ENCODE data around the gene IL22RA1.

The IL22RA1 gene

DNA sequence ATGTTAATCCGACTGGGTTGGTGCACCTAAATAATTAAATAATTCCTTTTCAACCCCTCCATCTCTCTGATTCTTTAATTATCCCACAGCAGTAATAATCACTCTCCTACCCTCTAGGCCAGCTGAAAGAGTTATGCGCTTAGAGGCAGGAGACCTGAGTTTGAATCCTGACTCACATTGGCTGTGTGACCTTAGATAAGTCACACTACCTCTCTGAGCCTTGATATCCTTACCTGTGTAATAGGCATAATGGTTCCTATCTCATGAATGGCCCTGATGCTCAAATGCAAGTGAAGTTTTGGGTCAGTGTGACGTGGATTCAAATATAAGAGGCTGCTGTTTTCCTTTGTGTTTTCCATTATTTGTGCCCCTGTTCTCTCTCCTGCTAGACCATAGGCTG lies 39.1 kb downstream of the IL22RA1 start:
- TF ChIP-seq, protein P1, sequence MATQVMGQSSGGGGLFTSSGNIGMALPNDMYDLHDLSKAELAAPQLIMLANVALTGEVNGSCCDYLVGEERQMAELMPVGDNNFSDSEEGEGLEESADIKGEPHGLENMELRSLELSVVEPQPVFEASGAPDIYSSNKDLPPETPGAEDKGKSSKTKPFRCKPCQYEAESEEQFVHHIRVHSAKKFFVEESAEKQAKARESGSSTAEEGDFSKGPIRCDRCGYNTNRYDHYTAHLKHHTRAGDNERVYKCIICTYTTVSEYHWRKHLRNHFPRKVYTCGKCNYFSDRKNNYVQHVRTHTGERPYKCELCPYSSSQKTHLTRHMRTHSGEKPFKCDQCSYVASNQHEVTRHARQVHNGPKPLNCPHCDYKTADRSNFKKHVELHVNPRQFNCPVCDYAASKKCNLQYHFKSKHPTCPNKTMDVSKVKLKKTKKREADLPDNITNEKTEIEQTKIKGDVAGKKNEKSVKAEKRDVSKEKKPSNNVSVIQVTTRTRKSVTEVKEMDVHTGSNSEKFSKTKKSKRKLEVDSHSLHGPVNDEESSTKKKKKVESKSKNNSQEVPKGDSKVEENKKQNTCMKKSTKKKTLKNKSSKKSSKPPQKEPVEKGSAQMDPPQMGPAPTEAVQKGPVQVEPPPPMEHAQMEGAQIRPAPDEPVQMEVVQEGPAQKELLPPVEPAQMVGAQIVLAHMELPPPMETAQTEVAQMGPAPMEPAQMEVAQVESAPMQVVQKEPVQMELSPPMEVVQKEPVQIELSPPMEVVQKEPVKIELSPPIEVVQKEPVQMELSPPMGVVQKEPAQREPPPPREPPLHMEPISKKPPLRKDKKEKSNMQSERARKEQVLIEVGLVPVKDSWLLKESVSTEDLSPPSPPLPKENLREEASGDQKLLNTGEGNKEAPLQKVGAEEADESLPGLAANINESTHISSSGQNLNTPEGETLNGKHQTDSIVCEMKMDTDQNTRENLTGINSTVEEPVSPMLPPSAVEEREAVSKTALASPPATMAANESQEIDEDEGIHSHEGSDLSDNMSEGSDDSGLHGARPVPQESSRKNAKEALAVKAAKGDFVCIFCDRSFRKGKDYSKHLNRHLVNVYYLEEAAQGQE (IDR thresholded peaks at IDR 0.05; ENCODE audit: insufficient read depth in 1 of 2, low read depth in 2 of 2, low read length in 2 of 2), result no peak
- TF ChIP-seq SIN3A (IDR thresholded peaks at IDR 0.05; ENCODE audit: borderline replicate concordance, insufficient read depth, low read length) (no peak), POLR2AphosphoS5 (IDR thresholded peaks at IDR 0.05; ENCODE audit: low read depth, low read length) (no peak), TAF1 (IDR thresholded peaks at IDR 0.05; ENCODE audit: borderline replicate concordance, insufficient read depth, low read length) (no peak), FOXP2 (optimal IDR thresholded peaks at IDR 0.05; ENCODE audit: borderline replicate concordance, extremely low read depth, extremely low read length, insufficient read depth) (no peak)

DNA sequence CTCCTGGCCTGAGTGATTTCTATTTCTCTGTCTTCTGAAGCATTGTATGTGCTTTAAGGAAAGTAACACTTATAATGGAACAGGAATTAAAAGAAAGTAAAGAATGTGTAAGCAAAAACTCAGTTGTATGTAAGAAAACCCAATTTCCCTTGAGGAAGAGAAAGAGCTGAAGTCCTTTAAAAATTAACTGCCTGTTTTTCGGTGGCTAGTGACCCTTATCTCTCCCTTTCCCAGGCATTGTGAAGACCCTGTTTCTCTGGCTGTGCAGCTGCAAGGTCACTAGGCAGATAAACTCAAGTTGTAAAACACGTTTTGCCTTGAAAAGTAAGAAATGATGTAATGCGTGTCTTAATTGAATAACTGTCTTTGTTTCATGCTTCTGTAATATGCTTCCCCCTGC lies 39.5 kb downstream of the IL22RA1 start:
- TF ChIP-seq TAF1 (IDR thresholded peaks at IDR 0.05; ENCODE audit: borderline replicate concordance, insufficient read depth, low read length) (no peak), SIN3A (IDR thresholded peaks at IDR 0.05; ENCODE audit: borderline replicate concordance, insufficient read depth, low read length) (no peak), FOXP2 (optimal IDR thresholded peaks at IDR 0.05; ENCODE audit: borderline replicate concordance, extremely low read depth, extremely low read length, insufficient read depth) (no peak), POLR2AphosphoS5 (IDR thresholded peaks at IDR 0.05; ENCODE audit: low read depth, low read length) (no peak)
- TF ChIP-seq, protein P1 (IDR thresholded peaks at IDR 0.05; ENCODE audit: insufficient read depth in 1 of 2, low read depth in 2 of 2, low read length in 2 of 2), result no peak

GRCh38 chr1:24102961-24103360 lies 40.0 kb downstream of the IL22RA1 start:
- no peak for TF ChIP-seq TAF1 (IDR thresholded peaks at IDR 0.05; ENCODE audit: borderline replicate concordance, insufficient read depth, low read length)
- TF ChIP-seq, protein P1 (IDR thresholded peaks at IDR 0.05; ENCODE audit: insufficient read depth in 1 of 2, low read depth in 2 of 2, low read length in 2 of 2), result no peak
- no peak for TF ChIP-seq POLR2AphosphoS5 (IDR thresholded peaks at IDR 0.05; ENCODE audit: low read depth, low read length)
- no peak for TF ChIP-seq SIN3A (IDR thresholded peaks at IDR 0.05; ENCODE audit: borderline replicate concordance, insufficient read depth, low read length)
- TF ChIP-seq FOXP2 (optimal IDR thresholded peaks at IDR 0.05; ENCODE audit: borderline replicate concordance, extremely low read depth, extremely low read length, insufficient read depth), result no peak

DNA sequence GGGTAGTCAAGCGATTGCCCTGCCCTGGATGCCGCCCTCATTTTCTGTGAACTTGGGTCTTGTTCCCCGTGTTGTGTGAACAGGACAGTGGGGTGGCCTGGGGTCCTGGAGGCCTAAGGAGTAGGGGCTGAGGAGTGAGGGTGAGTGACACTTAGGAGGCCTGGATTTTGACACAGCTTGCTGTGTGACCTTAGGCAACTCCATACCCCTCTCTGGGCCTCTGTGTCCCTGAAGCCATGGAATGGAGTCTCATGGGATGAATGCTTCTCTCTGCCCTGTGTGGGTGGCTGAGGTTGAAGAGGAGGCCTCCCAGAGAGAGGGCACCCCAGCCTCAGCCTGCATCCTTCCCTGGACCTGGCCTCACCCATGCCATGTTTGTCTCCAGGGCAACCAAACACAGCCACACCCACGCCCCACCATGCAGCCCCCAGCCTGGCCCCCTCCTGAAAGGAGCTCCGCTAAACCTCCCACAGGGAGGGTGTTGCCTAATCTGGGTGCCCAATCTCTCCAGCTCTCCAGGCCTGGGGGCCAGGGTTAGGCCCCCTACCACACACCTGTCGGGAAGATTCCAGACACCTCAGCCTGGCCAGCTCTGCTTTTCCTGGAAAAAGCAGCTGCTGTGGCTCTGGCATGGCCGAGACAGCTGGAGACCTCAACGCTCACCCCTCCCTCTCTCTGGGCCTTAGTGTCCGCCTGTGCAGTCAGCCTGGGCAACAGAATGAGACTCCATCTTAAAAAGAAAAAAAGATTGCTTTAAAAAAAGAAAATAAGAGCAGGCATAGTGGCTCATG lies 40.9 kb downstream of the IL22RA1 start:
- TF ChIP-seq POLR2AphosphoS5 (IDR thresholded peaks at IDR 0.05; ENCODE audit: low read depth, low read length) (no peak), FOXP2 (optimal IDR thresholded peaks at IDR 0.05; ENCODE audit: borderline replicate concordance, extremely low read depth, extremely low read length, insufficient read depth) (no peak), TAF1 (IDR thresholded peaks at IDR 0.05; ENCODE audit: borderline replicate concordance, insufficient read depth, low read length) (no peak), SIN3A (IDR thresholded peaks at IDR 0.05; ENCODE audit: borderline replicate concordance, insufficient read depth, low read length) (no peak)
- TF ChIP-seq, protein P1 (IDR thresholded peaks at IDR 0.05; ENCODE audit: insufficient read depth in 1 of 2, low read depth in 2 of 2, low read length in 2 of 2), result no peak

Measured in PFSK-1 (cell line).